Fibroblast of pulmonary artery (primary cell): ENCODE data around the gene MEF2C.

Source experiments
- DNase-seq: peaks from one replicate; pipeline ENCODE4 v3.0.0-alpha.2; 2010; ENCODE audit warnings: low read depth
- H3K4me3 ChIP-seq: replicated peaks from 2 replicates; pipeline ENCODE4 v1.5.1; 2011; ENCODE audit warnings: low read depth, mild to moderate bottlenecking, control low read depth, low read length, moderate library complexity
- CTCF ChIP-seq: IDR thresholded peaks from 2 replicates; pipeline ENCODE4 v1.5.1; 2011; ENCODE audit warnings: mild to moderate bottlenecking, control low read depth, low read length, inconsistent platforms; ENCODE audit errors: missing control alignments

MEF2C gene

GRCh38 chr5:88674356-88675167, 208.4 kb downstream of the MEF2C start:
- H3K4me3 ChIP-seq: no peak overlapping the region
- no peak for DNase-seq
- TF ChIP-seq CTCF: no peak

- no peak for TF ChIP-seq CTCF
- H3K4me3 ChIP-seq: no peak overlapping the region
- DNase-seq: no peak
Observed at GRCh38 chr5:88673253-88674105, 209.5 kb downstream of the MEF2C start.

- no peak for DNase-seq
- H3K4me3 ChIP-seq: no peak overlapping the region
- TF ChIP-seq CTCF: no peak
Observed at GRCh38 chr5:88672644-88673252, 210.2 kb downstream of the MEF2C start.

- TF ChIP-seq CTCF: no peak
- DNase-seq: no peak
- no peak overlapping the region for H3K4me3 ChIP-seq
Observed at GRCh38 chr5:88671505-88672499, 211.2 kb downstream of the MEF2C start.

- no peak for DNase-seq
- H3K4me3 ChIP-seq: no peak overlapping the region
- no peak for TF ChIP-seq CTCF
Observed at GRCh38 chr5:88671106-88671504, 211.9 kb downstream of the MEF2C start.

GRCh38 chr5:88670461-88670860, 212.5 kb downstream of the MEF2C start:
- no peak for DNase-seq
- TF ChIP-seq CTCF: no peak
- no peak overlapping the region for H3K4me3 ChIP-seq
